ENCODE data around the gene IRF1.

- TF ChIP-seq CTCF (conservative IDR thresholded peaks at IDR 0.05 in 1 of 2, IDR thresholded peaks at IDR 0.05 in 1 of 2; ENCODE audit: extremely low read depth in 1 of 2, insufficient read depth in 1 of 2, low read depth in 1 of 2, low read length in 2 of 2) (no peak), EZH2 (IDR thresholded peaks at IDR 0.05; ENCODE audit: borderline replicate concordance, low read length) (no peak)
Observed at GRCh38 chr5:132431632-132432031, 58.9 kb downstream of the IRF1 start.
